ENCODE data around the gene LNPEP.
"Not testable (repeated sequence)": the region's sequence is repeated elsewhere in the genome, so short reads cannot be mapped to it uniquely, and the experiment has no call there.

The LNPEP gene

DNA sequence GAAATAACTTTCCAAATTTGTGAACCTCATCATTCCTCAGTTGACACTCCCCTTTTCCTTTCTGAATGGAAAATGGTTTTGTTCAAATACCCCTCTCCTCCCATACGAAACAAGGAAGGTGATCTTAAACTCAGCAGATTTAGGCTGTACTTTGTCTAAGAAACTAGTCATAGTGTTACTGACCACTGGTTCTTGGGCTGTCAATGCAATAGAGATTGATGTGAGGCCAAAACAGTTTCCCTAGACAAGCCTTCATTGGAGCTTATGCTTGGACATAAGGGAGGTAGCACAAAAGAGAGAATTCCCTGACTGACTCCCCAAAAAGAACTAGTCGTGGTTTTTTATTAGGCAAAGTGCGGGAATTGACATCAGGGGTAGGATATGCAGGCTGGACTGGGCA, 5.3 kb upstream of the LNPEP start:
- H3K4me1 ChIP-seq (ENCODE audit: control insufficient read depth, insufficient read depth, low read length) = peaks cover 23% of the 10 kb centered on the region

DNA sequence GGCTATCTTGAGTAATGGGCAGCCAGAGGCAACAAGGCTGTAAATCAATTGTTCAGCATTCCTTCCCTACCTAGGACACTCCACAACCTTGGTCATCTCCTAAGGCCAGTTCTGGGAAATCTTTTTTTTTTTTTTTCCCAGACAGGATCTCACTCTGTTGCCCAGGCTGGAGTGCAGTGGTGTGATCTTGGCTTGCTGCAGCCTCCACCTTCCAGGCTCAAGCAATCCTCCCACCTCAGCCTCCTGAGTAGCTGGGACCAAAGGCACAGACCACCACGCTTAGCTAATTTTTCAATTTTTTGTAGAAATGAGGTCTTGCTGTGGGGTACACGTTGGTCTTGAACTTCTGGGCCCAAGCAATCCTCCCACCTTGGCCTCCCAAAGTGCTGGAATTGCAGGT, 4.8 kb upstream of the LNPEP start:
- not testable (repeated sequence) for H3K36me3 ChIP-seq (ENCODE audit: control insufficient read depth, insufficient read depth, low read length, severe bottlenecking); H3K9ac ChIP-seq (ENCODE audit: low read length); H3K27me3 ChIP-seq (replicated peaks; ENCODE audit: control insufficient read depth, insufficient read depth, low read length); H3K4me3 ChIP-seq (ENCODE audit: low read length); DNase-seq (ENCODE audit: low read depth); H3K9me3 ChIP-seq (ENCODE audit: control insufficient read depth, low read length)
- H3K4me1 ChIP-seq (ENCODE audit: control insufficient read depth, insufficient read depth, low read length) = peaks cover 23% of the 10 kb centered on the region

More for the DNA sequence above, 5.3 kb upstream of the LNPEP start:
- no peaks in the 10 kb centered on the region for H3K9me3 ChIP-seq (ENCODE audit: control insufficient read depth, low read length)
- no peak overlapping the region for H3K4me3 ChIP-seq (ENCODE audit: low read length)
- H3K9ac ChIP-seq (ENCODE audit: low read length) = no peak overlapping the region
- no peaks in the 10 kb centered on the region for H3K36me3 ChIP-seq (ENCODE audit: control insufficient read depth, insufficient read depth, low read length, severe bottlenecking)
- H3K27me3 ChIP-seq (replicated peaks; ENCODE audit: control insufficient read depth, insufficient read depth, low read length) = no peaks in the 10 kb centered on the region
- no peak for DNase-seq (ENCODE audit: low read depth)

DNA sequence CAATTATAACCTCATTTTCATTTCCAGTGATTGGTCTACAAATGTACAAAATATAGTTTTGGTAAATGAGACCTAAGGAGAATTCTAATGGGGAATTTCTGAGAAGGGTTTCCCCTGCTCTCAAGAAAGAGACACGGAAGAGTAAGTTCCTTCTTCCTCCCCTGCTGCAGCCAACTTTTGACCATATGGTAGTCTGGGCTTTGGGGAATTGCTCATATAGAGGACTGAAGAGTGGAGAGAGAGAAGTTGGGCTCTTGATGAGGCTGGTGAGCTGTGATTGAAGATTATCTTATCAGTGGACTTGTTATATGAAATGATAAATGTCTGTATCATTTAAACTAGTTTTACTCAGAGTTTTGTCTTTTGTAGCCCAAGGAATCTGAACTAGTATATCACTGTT, 4.3 kb upstream of the LNPEP start:
- Histone ChIP-seq H3K4me1 (ENCODE audit: control insufficient read depth, insufficient read depth, low read length) (peaks cover 23% of the 10 kb centered on the region), H3K4me3 (ENCODE audit: low read length) (no peak overlapping the region), H3K9me3 (ENCODE audit: control insufficient read depth, low read length) (no peaks in the 10 kb centered on the region), H3K9ac (ENCODE audit: low read length) (no peak overlapping the region), H3K36me3 (ENCODE audit: control insufficient read depth, insufficient read depth, low read length, severe bottlenecking) (no peaks in the 10 kb centered on the region), H3K27me3 (replicated peaks; ENCODE audit: control insufficient read depth, insufficient read depth, low read length) (no peaks in the 10 kb centered on the region)
- DNase-seq (ENCODE audit: low read depth) = no peak

DNA sequence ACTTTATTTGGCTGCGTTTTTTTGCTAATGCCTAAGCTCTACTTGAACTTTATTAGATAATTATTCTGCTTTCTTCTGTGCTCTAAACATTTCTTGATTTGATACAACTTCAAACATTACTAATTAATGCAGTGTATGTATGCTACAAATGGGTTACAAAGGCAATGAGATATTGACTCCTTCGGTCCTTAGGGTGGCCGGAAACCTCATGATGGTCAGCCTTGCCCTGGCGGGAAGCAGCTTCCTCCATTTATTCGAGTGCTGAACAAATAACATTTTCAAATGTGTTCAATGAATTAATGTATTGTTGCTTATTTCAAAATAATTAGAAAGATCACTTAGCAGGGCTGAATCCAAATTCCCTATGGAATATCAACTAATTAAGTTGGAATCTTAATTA, 3.9 kb upstream of the LNPEP start:
- Histone ChIP-seq H3K36me3 (ENCODE audit: control insufficient read depth, insufficient read depth, low read length, severe bottlenecking) (no peaks in the 10 kb centered on the region), H3K4me1 (ENCODE audit: control insufficient read depth, insufficient read depth, low read length) (peaks cover 27% of the 10 kb centered on the region), H3K9ac (ENCODE audit: low read length) (no peak overlapping the region), H3K27me3 (replicated peaks; ENCODE audit: control insufficient read depth, insufficient read depth, low read length) (no peaks in the 10 kb centered on the region), H3K9me3 (ENCODE audit: control insufficient read depth, low read length) (no peaks in the 10 kb centered on the region), H3K4me3 (ENCODE audit: low read length) (no peak overlapping the region)
- DNase-seq (ENCODE audit: low read depth) = no peak

DNA sequence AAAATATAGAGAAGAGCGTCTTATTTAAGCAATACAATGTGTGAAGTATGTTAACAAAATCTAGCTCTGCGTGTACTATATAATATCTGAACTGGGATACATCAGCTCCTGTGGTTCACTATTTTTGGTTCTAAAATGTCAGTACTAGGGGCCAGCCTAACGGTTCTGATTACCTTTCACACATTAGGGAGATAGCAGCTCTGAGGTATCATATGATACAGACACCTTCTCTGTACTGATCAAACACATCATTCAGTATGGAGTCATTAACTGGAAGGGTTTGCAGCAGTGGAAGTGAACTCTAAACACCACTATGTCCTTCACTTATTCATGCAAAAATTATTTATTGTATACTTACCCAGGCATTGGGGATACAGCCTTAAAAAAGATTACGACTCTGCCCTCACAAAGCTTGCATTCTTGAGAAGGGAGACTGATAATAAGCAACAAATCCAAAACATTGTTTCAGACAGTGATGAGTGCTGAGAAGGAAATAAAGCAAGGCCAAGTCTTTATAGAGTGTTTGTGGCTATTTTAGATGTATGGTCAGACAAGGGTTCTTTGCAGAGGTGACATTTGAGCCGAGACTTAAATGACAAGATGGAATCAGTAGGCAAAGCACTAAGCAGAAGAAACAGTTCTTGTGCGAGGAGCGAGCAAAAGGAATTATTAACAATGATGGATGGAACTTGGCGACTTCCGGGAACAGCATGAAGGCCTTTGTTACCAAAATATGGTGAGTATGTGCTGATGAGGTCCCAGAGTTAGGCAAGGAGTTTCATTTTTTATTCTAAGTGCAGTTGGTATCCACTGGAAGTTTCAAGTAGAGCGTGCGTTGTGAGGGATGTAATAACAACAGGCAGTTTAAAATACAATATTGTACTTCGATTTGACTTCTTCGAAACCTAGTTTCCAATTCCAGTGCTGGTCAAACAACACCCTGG, 1.8 kb upstream of the LNPEP start:
- no peaks in the 10 kb centered on the region for H3K27me3 ChIP-seq (replicated peaks; ENCODE audit: control insufficient read depth, insufficient read depth, low read length)
- DNase-seq (ENCODE audit: low read depth) = no peak
- H3K36me3 ChIP-seq (ENCODE audit: control insufficient read depth, insufficient read depth, low read length, severe bottlenecking) = no peaks in the 10 kb centered on the region
- peaks cover 47% of the 10 kb centered on the region for H3K4me1 ChIP-seq (ENCODE audit: control insufficient read depth, insufficient read depth, low read length)
- H3K9me3 ChIP-seq (ENCODE audit: control insufficient read depth, low read length) = no peaks in the 10 kb centered on the region
- peak overlapping the region; percentile 96 for H3K9ac ChIP-seq (ENCODE audit: low read length)
- peak overlapping the region; percentile 99 for H3K4me3 ChIP-seq (ENCODE audit: low read length)

DNA sequence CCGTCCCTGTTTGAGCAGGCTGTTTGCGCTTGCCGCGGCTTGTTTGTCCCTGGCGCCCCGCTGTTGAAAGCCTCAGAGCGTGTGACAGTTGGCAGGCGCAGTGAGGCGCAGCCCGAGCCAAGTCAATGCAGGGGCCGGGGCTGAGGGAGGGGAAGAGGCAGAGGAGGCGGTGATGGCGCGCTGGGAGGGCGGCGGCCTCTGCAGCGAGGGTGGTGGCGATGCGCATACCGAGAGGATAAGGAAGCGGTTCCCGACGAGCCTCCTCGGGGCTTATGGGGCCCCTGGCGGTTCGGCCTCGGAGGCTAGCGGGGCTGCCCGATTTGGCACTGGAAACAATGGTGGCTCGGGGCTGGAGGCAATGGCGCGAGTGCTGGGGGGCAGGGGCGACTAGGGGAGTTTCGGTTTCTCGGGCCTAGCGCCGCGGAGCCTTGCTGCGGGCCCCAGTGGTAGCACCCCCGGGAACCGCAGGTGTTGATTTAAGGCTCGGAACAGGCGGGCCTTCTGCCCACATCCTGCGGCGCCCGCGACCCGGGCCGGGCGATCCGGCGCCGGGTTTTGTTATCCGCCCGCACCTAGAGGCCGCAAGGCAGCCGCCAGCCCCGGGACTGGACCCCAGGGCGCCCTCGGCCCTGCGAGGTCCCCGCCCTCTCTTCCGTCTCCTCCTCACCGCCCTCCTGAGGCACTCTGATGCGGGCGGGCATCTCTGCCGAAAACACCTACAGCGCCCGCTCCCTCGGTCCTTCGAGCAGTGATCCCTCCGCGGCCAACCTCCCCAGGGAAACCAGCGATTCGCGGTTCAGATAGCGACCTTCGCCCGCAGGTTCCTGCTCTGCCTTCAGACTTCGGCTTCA, 947 bp upstream of the LNPEP start:
- H3K36me3 ChIP-seq (ENCODE audit: control insufficient read depth, insufficient read depth, low read length, severe bottlenecking) = no peaks in the 10 kb centered on the region
- no peaks in the 10 kb centered on the region for H3K27me3 ChIP-seq (replicated peaks; ENCODE audit: control insufficient read depth, insufficient read depth, low read length)
- peaks cover 54% of the 10 kb centered on the region for H3K4me1 ChIP-seq (ENCODE audit: control insufficient read depth, insufficient read depth, low read length)
- H3K9ac ChIP-seq (ENCODE audit: low read length) = peak overlapping the region; percentile 96
- H3K4me3 ChIP-seq (ENCODE audit: low read length) = peak overlapping the region; percentile 99
- no peaks in the 10 kb centered on the region for H3K9me3 ChIP-seq (ENCODE audit: control insufficient read depth, low read length)
- DNase-seq (ENCODE audit: low read depth) = peak; percentile 94

DNA sequence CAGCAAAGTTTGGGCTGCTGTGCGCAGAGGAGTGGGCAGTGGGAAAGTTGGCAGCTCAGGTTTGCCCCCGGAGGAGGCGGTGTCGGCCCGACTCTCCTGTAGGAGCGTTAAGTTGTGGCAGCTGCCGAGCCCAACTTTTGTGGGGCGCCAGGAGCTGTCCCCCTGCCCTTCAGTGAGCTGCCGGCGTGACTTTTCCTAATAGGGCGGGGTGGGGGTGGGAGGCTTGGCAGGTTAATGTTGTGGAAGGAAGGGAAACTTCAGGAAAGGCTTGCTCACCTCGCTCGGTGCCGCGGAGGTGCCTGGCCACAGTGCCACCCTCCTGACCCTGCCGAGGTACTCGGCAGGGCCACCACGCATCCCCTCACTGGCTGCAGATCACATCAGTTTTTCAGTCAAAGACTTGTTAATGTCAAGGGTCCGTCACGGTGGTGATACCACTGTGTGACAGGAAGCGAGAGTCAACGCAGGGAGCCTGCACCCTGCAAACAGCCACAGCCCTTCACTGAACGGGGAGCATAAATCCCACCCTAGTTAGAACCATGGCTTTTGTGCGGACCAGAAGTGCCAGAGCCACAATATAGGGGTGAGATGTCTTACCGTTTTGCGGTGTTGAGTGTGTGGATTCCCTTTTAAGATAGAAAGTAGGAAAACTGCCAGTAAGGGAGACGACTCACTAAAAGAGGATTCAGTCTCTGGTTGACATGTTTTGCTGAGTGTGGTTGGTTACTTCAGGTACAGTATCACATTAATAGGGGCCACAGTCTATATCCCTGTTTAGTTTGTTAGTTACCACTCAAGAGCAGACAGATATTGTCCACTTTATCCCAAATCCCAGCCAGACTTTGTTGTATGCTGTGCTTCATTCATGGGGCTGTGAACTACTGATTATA, 796 bp downstream of the LNPEP start:
- Histone ChIP-seq H3K36me3 (ENCODE audit: control insufficient read depth, insufficient read depth, low read length, severe bottlenecking) (no peaks in the 10 kb centered on the region), H3K9me3 (ENCODE audit: control insufficient read depth, low read length) (no peaks in the 10 kb centered on the region), H3K4me1 (ENCODE audit: control insufficient read depth, insufficient read depth, low read length) (peaks cover 65% of the 10 kb centered on the region), H3K27me3 (replicated peaks; ENCODE audit: control insufficient read depth, insufficient read depth, low read length) (no peaks in the 10 kb centered on the region), H3K4me3 (ENCODE audit: low read length) (peak overlapping the region; percentile 99), H3K9ac (ENCODE audit: low read length) (peak overlapping the region; percentile 96)
- DNase-seq (ENCODE audit: low read depth) = peak; percentile 65

DNA sequence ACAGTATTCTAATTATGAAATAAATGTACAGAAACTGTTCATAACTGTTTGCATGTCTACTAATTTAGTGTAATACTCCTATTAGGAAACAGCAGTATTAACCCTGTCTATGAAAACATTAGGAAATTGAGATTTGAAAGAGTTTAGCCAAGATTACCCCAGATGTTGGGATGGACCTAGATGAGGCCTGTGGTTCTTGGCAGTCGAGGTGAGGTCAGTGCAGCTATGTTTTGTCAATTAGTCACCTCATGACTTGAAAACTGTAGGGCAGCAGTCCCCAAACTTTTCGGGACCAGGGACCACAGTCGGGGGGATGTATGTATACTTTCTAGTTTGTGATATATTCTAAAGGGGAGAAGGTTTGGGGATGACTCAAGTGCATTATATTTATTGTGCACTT, 4.7 kb downstream of the LNPEP start:
- no peaks in the 10 kb centered on the region for H3K9me3 ChIP-seq (ENCODE audit: control insufficient read depth, low read length)
- H3K9ac ChIP-seq (ENCODE audit: low read length) = no peak overlapping the region
- no peak overlapping the region for H3K4me3 ChIP-seq (ENCODE audit: low read length)
- peaks cover 54% of the 10 kb centered on the region for H3K4me1 ChIP-seq (ENCODE audit: control insufficient read depth, insufficient read depth, low read length)
- no peaks in the 10 kb centered on the region for H3K36me3 ChIP-seq (ENCODE audit: control insufficient read depth, insufficient read depth, low read length, severe bottlenecking)
- no peaks in the 10 kb centered on the region for H3K27me3 ChIP-seq (replicated peaks; ENCODE audit: control insufficient read depth, insufficient read depth, low read length)
- DNase-seq (ENCODE audit: low read depth) = no peak

DNA sequence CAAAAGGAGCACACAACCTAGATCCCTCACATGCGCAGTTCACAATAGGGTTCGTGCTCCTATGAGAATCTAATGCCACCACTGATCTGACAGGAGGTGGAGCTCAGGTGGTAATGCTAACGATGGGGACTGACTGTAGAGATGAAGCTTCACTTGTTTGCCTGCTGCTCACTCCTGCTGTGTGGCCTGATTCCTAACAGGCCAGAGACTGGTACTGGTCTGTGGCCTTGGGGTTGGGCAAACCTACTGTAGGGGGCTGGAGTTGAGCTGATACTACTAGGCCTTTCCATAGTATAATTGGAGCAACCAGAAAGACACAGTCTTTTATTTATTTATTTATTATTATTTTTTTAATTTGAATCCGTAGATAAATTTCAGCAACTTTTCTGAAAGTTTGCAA, 5.3 kb downstream of the LNPEP start:
- peaks cover 59% of the 10 kb centered on the region for H3K4me1 ChIP-seq (ENCODE audit: control insufficient read depth, insufficient read depth, low read length)
- H3K36me3 ChIP-seq (ENCODE audit: control insufficient read depth, insufficient read depth, low read length, severe bottlenecking) = no peaks in the 10 kb centered on the region
- no peaks in the 10 kb centered on the region for H3K9me3 ChIP-seq (ENCODE audit: control insufficient read depth, low read length)
- no peak for DNase-seq (ENCODE audit: low read depth)
- no peak overlapping the region for H3K9ac ChIP-seq (ENCODE audit: low read length)
- no peak overlapping the region for H3K4me3 ChIP-seq (ENCODE audit: low read length)
- H3K27me3 ChIP-seq (replicated peaks; ENCODE audit: control insufficient read depth, insufficient read depth, low read length) = no peaks in the 10 kb centered on the region

DNA sequence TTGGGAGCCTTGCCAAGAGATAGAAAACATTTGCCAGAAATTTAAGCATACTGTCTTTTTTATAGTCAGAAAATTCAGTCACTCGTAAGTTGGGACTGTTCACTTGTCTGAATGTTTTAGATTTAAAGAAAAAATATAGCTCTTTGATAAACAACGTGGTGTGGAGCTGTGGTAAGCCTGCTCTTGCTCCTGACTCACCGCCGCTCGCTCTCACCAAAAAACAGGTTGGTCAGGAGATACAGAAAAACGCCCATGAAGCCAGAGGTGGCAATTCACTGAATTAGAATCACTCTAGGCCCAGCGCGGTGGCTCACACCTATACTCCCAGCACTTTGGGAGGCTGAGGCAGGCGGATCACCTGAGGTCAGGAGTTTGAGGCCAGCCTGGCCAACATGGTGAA, 6.2 kb downstream of the LNPEP start:
- no peak overlapping the region for H3K9ac ChIP-seq (ENCODE audit: low read length)
- no peak overlapping the region for H3K4me3 ChIP-seq (ENCODE audit: low read length)
- no peaks in the 10 kb centered on the region for H3K27me3 ChIP-seq (replicated peaks; ENCODE audit: control insufficient read depth, insufficient read depth, low read length)
- H3K4me1 ChIP-seq (ENCODE audit: control insufficient read depth, insufficient read depth, low read length) = peaks cover 62% of the 10 kb centered on the region
- no peaks in the 10 kb centered on the region for H3K9me3 ChIP-seq (ENCODE audit: control insufficient read depth, low read length)
- no peak for DNase-seq (ENCODE audit: low read depth)
- no peaks in the 10 kb centered on the region for H3K36me3 ChIP-seq (ENCODE audit: control insufficient read depth, insufficient read depth, low read length, severe bottlenecking)
